A549 treated with DMSO at 1 μM for 4 hours (cell line): Measurements from ENCODE around the gene CALR3. TPM values are rescaled to one million over a fixed set of nuclear protein-coding genes. Genes with fewer than 3 reads are reported as not detected.

Experiments
- total RNA-seq: library from RNA; stranded (reverse); fragments of 200-300 nt; extraction: Qiagen RNA extraction; gene quantifications from 5 replicates; pipeline ENCODE4 v1.2.3, GENCODE V29; 2022; ENCODE audit warnings: low read depth

CALR3 gene
- total RNA-seq, result 0.07 TPM in 1 of 5 replicates, not detected in the others

DNA sequence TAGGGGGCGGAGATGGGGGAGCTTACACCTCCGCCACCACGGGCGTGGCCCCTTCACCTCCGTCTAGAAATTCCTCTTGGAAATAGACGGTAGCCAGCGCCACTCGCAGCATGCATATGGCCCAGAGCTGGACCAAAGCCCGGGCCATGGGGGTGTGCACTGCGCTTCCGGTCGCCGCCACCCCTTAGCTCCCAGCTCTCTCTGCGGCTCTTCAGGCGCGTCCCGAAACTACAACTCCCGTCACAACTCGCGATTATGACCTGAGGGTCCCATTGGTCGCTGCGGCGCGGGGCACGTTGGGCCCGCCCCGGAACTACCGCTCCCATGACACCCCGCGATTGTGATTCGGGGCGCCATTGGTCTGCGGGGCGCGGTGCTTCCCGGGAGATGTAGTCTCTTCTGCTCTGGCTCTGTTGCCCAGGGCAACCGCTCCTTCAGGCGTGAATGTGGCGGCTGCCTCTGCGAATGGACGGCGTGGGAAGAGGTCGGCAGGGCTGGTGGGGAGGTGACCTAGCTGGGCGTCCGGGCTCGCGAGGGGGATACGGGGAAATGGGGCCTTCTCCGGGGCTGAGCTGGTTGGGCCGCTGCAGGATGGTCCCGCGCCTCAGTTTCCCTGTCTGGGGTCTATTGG, at the start of gene CALR3, which contains the start of gene C19orf44:
CALR3 (minus strand) TSS at position 186 of the 631 bp plus-strand sequence; CDS start at position 148, 38 bp downstream.
C19orf44 (plus strand) TSS at position 413 of the 631 bp plus-strand sequence. CDS start 4,399 bp downstream, outside the sequence.

DNA sequence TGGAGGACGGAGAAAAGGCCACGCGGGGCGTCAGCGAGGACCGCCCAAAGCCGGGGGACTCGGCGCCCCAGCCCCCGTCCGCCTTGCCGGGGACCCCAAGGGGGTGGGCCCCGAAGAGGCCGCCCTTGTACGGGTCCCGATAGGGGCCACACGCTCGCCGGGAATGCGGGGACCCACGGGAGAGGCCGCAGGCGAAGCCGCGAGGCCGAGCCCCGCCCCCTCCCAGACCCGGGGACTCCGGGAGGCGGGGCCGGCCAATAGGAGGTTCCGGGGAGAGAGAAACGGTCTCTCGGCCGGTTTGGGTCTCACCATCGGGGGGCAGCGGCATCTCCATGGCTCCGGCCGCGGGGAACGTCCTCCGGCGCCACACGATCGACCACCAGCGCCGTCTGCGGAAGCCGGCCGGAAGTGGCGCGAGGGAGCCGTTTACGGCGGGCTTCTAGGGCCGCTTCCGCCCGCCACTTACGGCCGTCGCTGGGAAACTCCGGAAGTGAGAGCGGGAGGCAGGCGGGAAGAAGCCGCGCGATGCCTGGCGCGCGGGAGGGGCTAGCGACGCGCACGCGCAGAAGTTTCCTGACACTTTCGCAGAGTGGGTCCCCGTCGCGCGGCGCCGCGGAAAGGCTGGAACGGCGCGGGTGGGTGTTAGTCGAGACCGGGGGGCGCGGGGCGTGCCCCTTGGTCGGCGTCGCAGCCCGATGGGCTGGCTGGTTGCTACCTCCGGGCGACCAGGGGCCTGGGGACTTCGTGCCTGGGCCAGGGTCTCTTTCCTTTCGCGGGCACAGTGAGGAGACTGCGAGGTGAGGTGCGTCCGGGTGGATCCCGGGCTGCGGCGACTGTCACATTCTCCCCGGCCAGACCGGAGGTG, 46.3 kb upstream of the CALR3 start, which contains the start of gene CHERP:
CHERP (minus strand) TSS at position 393 of the 865 bp plus-strand sequence; CDS start at position 334, 59 bp downstream.

Other genes starting within 250 kb of the CALR3 start
- gene KLF2, start 171.3 kb downstream of the CALR3 start, total RNA-seq, result 8.2 to 22.6 TPM (median 19.5 TPM) in 5 replicates
- gene EPS15L1, start 24.2 kb downstream of the CALR3 start, total RNA-seq, result 15.2 to 17.1 TPM (median 15.6 TPM) in 5 replicates
- 1.8 to 3.5 TPM (median 3.1 TPM) in 5 replicates for gene C19orf44, start 227 bp upstream of the CALR3 start, total RNA-seq
- 28.3 to 36.4 TPM (median 33.2 TPM) in 5 replicates for gene CHERP, start 46.3 kb upstream of the CALR3 start, total RNA-seq
- gene SLC35E1, start 76.2 kb upstream of the CALR3 start, total RNA-seq, result 20.0 to 22.8 TPM (median 22.0 TPM) in 5 replicates
- 4.4 to 5.6 TPM (median 5.3 TPM) in 5 replicates for gene MED26, start 132.0 kb upstream of the CALR3 start, total RNA-seq
- 66.7 to 75.4 TPM (median 74.2 TPM) in 5 replicates for gene SMIM7, start 164.0 kb upstream of the CALR3 start, total RNA-seq
- gene TMEM38A, start 165.0 kb upstream of the CALR3 start, total RNA-seq, result 1.3 to 1.7 TPM (median 1.4 TPM) in 5 replicates
- not detected in 5 replicates for gene NWD1, start 223.7 kb upstream of the CALR3 start, total RNA-seq